Panc1 (cell line): ENCODE measurements around the gene PDHB. TPM values are rescaled to one million over a fixed set of nuclear protein-coding genes. Genes with fewer than 3 reads are reported as not detected.

Source experiments
- ATAC-seq: fragments of 200-7000 bp; cut with Tn5 transposase; 2 replicates; pipeline ENCODE4 v1.9.1; 2020; ENCODE audit warnings: mild to moderate bottlenecking, moderate library complexity
- BruUV-seq: library from RNA; stranded (reverse); fragments of 400-500 nt; replicated peaks from 2 replicates; lab custom pipeline; 2021; lab: Mats Ljungman, UMichigan
- CTCF ChIA-PET: fragments of 300-600 bp; sonication (Branson Sonifier 250); formaldehyde crosslinking; loops from one replicate; lab custom pipeline; 2022; ENCODE audit warnings: antibody characterized with exemption; lab: Charles Lee
- POLR2A ChIA-PET: fragments of 300-600 bp; sonication (Branson Sonifier 250); formaldehyde crosslinking; loops from one replicate; lab custom pipeline; 2022; ENCODE audit warnings: antibody characterized with exemption; lab: Charles Lee
- DNase-seq: peaks from one replicate; pipeline ENCODE4 v3.0.0-alpha.2; 2010; ENCODE audit warnings: low read depth, low spot score
- H3K27ac ChIP-seq: 2 replicates; pipeline ENCODE4 v1.5.1; 2011; ENCODE audit warnings: mild to moderate bottlenecking, low read length, inconsistent platforms
- H3K27me3 ChIP-seq: fragments of 200-500 bp; sonication (Bioruptor generic); 2 replicates; pipeline ENCODE4 v1.6.0; 2014; ENCODE audit warnings: low read length, inconsistent platforms; ENCODE audit not compliant: control insufficient read depth, insufficient read depth
- H3K36me3 ChIP-seq: fragments of 200-500 bp; sonication (Bioruptor generic); 2 replicates; pipeline ENCODE4 v1.5.1; 2014; ENCODE audit warnings: inconsistent platforms, mild to moderate bottlenecking, low read length, moderate library complexity; ENCODE audit not compliant: control insufficient read depth, insufficient read depth
- H3K4me1 ChIP-seq: 2 replicates; pipeline ENCODE4 v1.5.1; 2011; ENCODE audit warnings: inconsistent platforms, mild to moderate bottlenecking, low read length, moderate library complexity; ENCODE audit not compliant: control insufficient read depth, insufficient read depth
- H3K4me3 ChIP-seq, 2 experiments: 2 replicates each; pipeline ENCODE4 v1.5.1; 2011 to 2012; ENCODE audit warnings: low read depth in 2 of 2, low read length in 2 of 2, mild to moderate bottlenecking in 2 of 2, inconsistent platforms in 1 of 2, moderate library complexity in 1 of 2
- H3K9me3 ChIP-seq: fragments of 200-500 bp; sonication (Bioruptor generic); 2 replicates; pipeline ENCODE4 v1.5.1; 2014; ENCODE audit warnings: low read depth, mild to moderate bottlenecking, inconsistent platforms, low read length, moderate library complexity; ENCODE audit not compliant: control insufficient read depth, insufficient read depth
- CTCF ChIP-seq: fragments of 450-650 bp; IDR thresholded peaks from 2 replicates; pipeline ENCODE4 v1.5.1; 2017; ENCODE audit warnings: mild to moderate bottlenecking
- POLR2AphosphoS5 ChIP-seq: IDR thresholded peaks from 2 replicates; pipeline ENCODE4 v1.6.1; 2012; ENCODE audit warnings: mild to moderate bottlenecking, low read depth, low read length, moderate library complexity
- REST ChIP-seq, 2 experiments: IDR thresholded peaks; 2 replicates each; pipeline ENCODE4 v1.6.1; 2011 to 2012; ENCODE audit warnings: low read depth in 2 of 2, control low read depth in 1 of 2, low read length in 1 of 2, mild to moderate bottlenecking in 1 of 2, moderate library complexity in 1 of 2; ENCODE audit not compliant: insufficient read depth in 1 of 2
- SIN3A ChIP-seq: IDR thresholded peaks from 2 replicates; pipeline ENCODE4 v1.6.1; 2012; ENCODE audit warnings: low read depth, mild to moderate bottlenecking, low read length, moderate library complexity, borderline replicate concordance; ENCODE audit not compliant: insufficient read depth
- TCF7L2 ChIP-seq: IDR thresholded peaks from 2 replicates; pipeline ENCODE4 v1.6.1; 2011; ENCODE audit warnings: mild to moderate bottlenecking, low read depth, low read length, inconsistent platforms
- in situ Hi-C: cut with HindIII; loops from 2 replicates; pipeline ENCODE4 v1.10.0; 2016; ENCODE audit warnings: low sequenced_read_pairs, low pct_unique_long_range_greater_than_20kb
- intact Hi-C: fragments of 100-400 bp; cut with micrococcal nuclease; formaldehyde crosslinking; loops from one replicate; pipeline ENCODE4 v1.10.0; 2022; ENCODE audit not compliant: unreplicated experiment
- total RNA-seq: library from RNA; stranded (reverse); gene quantifications from one replicate; pipeline ENCODE4 v1.2.1, GENCODE V29; 2021; ENCODE audit not compliant: unreplicated experiment

The PDHB gene
- total RNA-seq, 1 experiment from 2014 or later, result 66.6 TPM

- CTCF ChIA-PET, result no interaction called here
- Histone ChIP-seq H3K4me1 (peaks cover 9% of the 10 kb centered on the region), H3K27me3 (no peaks in the 10 kb centered on the region), H3K4me3 (no peak overlapping the region), H3K27ac (peak overlapping the region; percentile 42; the same call in 1 of the 2 replicates), H3K36me3 (no peaks in the 10 kb centered on the region), H3K9me3 (no peaks in the 10 kb centered on the region)
- BruUV-seq, result no TSS peak
- DNase-seq (no peak), ATAC-seq (peak; percentile 13; the same call in 1 of the 2 replicates)
- POLR2A ChIA-PET, result no interaction called here
- intact Hi-C loops, result no loop called here
- TF ChIP-seq REST (IDR thresholded peaks at IDR 0.05; ENCODE audit: insufficient read depth in 1 of 2, low read depth in 2 of 2, low read length in 1 of 2) (no peak), POLR2AphosphoS5 (no peak), CTCF (no peak), SIN3A (no peak), TCF7L2 (no peak)
- in situ Hi-C loops, result no loop called here
Measured at GRCh38 chr3:58462829-58463180, 29.2 kb upstream of the PDHB start.

GRCh38 chr3:58459160-58459559 lies 25.5 kb upstream of the PDHB start:
- no peaks in the 10 kb centered on the region for H3K36me3 ChIP-seq
- ChIA-PET CTCF (no interaction called here), POLR2A (no interaction called here)
- no peak for TF ChIP-seq TCF7L2
- TF ChIP-seq REST (IDR thresholded peaks at IDR 0.05; ENCODE audit: insufficient read depth in 1 of 2, low read depth in 2 of 2, low read length in 1 of 2), result no peak
- TF ChIP-seq POLR2AphosphoS5, result no peak
- ATAC-seq (no peak), DNase-seq (no peak)
- peaks cover 9% of the 10 kb centered on the region for H3K4me1 ChIP-seq
- H3K27ac ChIP-seq, result no peak overlapping the region
- no peak overlapping the region for H3K4me3 ChIP-seq
- 0 out of 2 replicates have a peak, but pooled peaks cover 4% of the 10 kb centered on the region for H3K9me3 ChIP-seq
- in situ Hi-C loops (no loop called here), intact Hi-C loops (no loop called here)
- no TSS peak for BruUV-seq
- no peaks in the 10 kb centered on the region for H3K27me3 ChIP-seq
